K562 (cell line): Measurements from ENCODE around the gene ZBTB20. TPM values are rescaled to one million over a fixed set of nuclear protein-coding genes. Genes with fewer than 3 reads are reported as not detected.

Experiments used
- ATAC-seq: fragments of 200-7000 bp; cut with Tn5 transposase; 3 replicates; pipeline ENCODE4 v1.9.1; 2020; ENCODE audit warnings: moderate library complexity
- BruUV-seq: library from RNA; stranded (reverse); fragments of 400-500 nt; replicated peaks from 2 replicates; lab custom pipeline; 2021; lab: Mats Ljungman, UMichigan
- CTCF ChIA-PET: fragments of 300-600 bp; formaldehyde crosslinking; extraction: SDS; loops from one replicate; lab custom pipeline; 2021; ENCODE audit warnings: low intra/inter-chr PET ratio; lab: Yijun Ruan, JAX
- POLR2A ChIA-PET: fragments of 300-600, 350-650 bp; sonication (Branson Sonifier 250); formaldehyde crosslinking; extraction: SDS; loops from one replicate; lab custom pipeline; 2021; ENCODE audit warnings: antibody characterized with exemption, inconsistent platforms; lab: Yijun Ruan, JAX
- DNase-seq, 4 experiments: peaks; one replicate each; pipeline versions ENCODE4 v3.0.0 to v3.0.0-alpha.2; 2011 to 2018; ENCODE audit warnings: low spot score in 3 of 4, mixed read lengths in 3 of 4; ENCODE audit errors: extremely low read depth in 1 of 4
- FAIRE-seq: peaks from 2 replicates; lab custom pipeline; 2011; peaks lifted over from hg19 to GRCh38; lab: Jason Lieb, UNC
- H2AFZ ChIP-seq: 2 replicates; pipeline ENCODE4 v1.6.0; 2011; ENCODE audit warnings: low read depth, low read length, control low read depth, inconsistent platforms
- H3K27ac ChIP-seq: fragments of 200-600 bp; 3 replicates; pipeline ENCODE4 v1.8.0; 2011; ENCODE audit warnings: low read depth, mild to moderate bottlenecking, control low read depth, inconsistent platforms, low read length, moderate library complexity, mixed read lengths; ENCODE audit errors: extremely low read depth
- H3K27me3 ChIP-seq, 2 experiments: fragments of 300-600 bp in 1 of 2; 2 replicates in 1 of 2; 3 replicates in 1 of 2; pipeline versions ENCODE4 v1.6.0 to v1.8.0; 2011; ENCODE audit warnings: inconsistent platforms in 2 of 2, low read length in 2 of 2, mild to moderate bottlenecking in 1 of 2, mixed read lengths in 1 of 2, moderate library complexity in 1 of 2; ENCODE audit not compliant: control insufficient read depth in 2 of 2, insufficient read depth in 2 of 2
- H3K36me3 ChIP-seq: fragments of 300-600 bp; 3 replicates; pipeline ENCODE4 v1.8.0; 2011; ENCODE audit warnings: mild to moderate bottlenecking, low read length, inconsistent platforms; ENCODE audit not compliant: control insufficient read depth, insufficient read depth
- H3K4me1 ChIP-seq, 2 experiments: fragments of 200-600 bp in 1 of 2; replicated peaks in 1 of 2; 2 replicates in 1 of 2; 3 replicates in 1 of 2; pipeline versions ENCODE4 v1.5.1 to v1.8.0; 2011; ENCODE audit warnings: inconsistent platforms in 2 of 2, low read length in 2 of 2, mild to moderate bottlenecking in 1 of 2, mixed read lengths in 1 of 2, moderate library complexity in 1 of 2; ENCODE audit not compliant: control insufficient read depth in 2 of 2, insufficient read depth in 2 of 2
- H3K4me2 ChIP-seq: 2 replicates; pipeline ENCODE4 v1.6.1; 2011; ENCODE audit warnings: low read length, control low read depth, inconsistent platforms, mixed read lengths; ENCODE audit not compliant: insufficient read depth
- H3K4me3 ChIP-seq: fragments of 200-600 bp; sonication (generic), shearing (Covaris generic); 2 replicates; pipeline ENCODE4 v1.5.1; 2016; ENCODE audit warnings: control low read depth, inconsistent platforms
- H3K79me2 ChIP-seq: fragments of 200-600 bp; 3 replicates; pipeline ENCODE4 v1.8.0; 2011; ENCODE audit warnings: low read length, inconsistent platforms; ENCODE audit not compliant: control insufficient read depth, insufficient read depth
- H3K9ac ChIP-seq, 2 experiments: 2 replicates each; pipeline versions ENCODE4 v1.6.0 to v1.6.1; 2011; ENCODE audit warnings: low read depth in 2 of 2, low read length in 2 of 2, control low read depth in 1 of 2, inconsistent platforms in 1 of 2, mild to moderate bottlenecking in 1 of 2, mixed read lengths in 1 of 2; ENCODE audit not compliant: insufficient read depth in 1 of 2
- H3K9me1 ChIP-seq: one replicate; pipeline ENCODE4 v1.6.0; 2011; ENCODE audit warnings: inconsistent platforms, mild to moderate bottlenecking, low read length, moderate library complexity; ENCODE audit not compliant: control insufficient read depth, insufficient read depth
- H3K9me3 ChIP-seq: replicated peaks from 2 replicates; pipeline ENCODE4 v1.5.1; 2011; ENCODE audit warnings: low read depth, low read length, inconsistent platforms; ENCODE audit not compliant: control insufficient read depth, insufficient read depth
- H4K20me1 ChIP-seq: replicated peaks from 2 replicates; pipeline ENCODE4 v1.6.1; 2011; ENCODE audit warnings: low read length, inconsistent platforms, mixed read lengths; ENCODE audit not compliant: control insufficient read depth, insufficient read depth
- ELF4 ChIP-seq: fragments of 450-650 bp; formaldehyde crosslinking; IDR thresholded peaks from 2 replicates; pipeline ENCODE4 v1.4.0; 2022; ENCODE audit warnings: missing genetic modification characterization
- GATA2 ChIP-seq: sonication (generic); formaldehyde crosslinking; IDR thresholded peaks from 2 replicates; pipeline ENCODE4 v1.4.0; 2020; ENCODE audit warnings: mild to moderate bottlenecking, missing genetic modification reagents
- ILK ChIP-seq: fragments of 450-650 bp; IDR thresholded peaks from 2 replicates; pipeline ENCODE4 v1.6.1; 2016; ENCODE audit warnings: missing genetic modification characterization, low read depth, mild to moderate bottlenecking, missing compliant biosample characterization, moderate library complexity, borderline replicate concordance
- MCM2 ChIP-seq: fragments of 450-650 bp; IDR thresholded peaks from 2 replicates; pipeline ENCODE4 v1.6.1; 2017; ENCODE audit warnings: low read depth, mild to moderate bottlenecking
- NR2C1 ChIP-seq, 2 experiments: fragments of 450-650 bp; IDR thresholded peaks; 2 replicates each; pipeline ENCODE4 v1.6.1; 2017; ENCODE audit warnings: mild to moderate bottlenecking in 2 of 2, antibody characterized with exemption in 1 of 2, inconsistent platforms in 1 of 2, missing compliant biosample characterization in 1 of 2, missing genetic modification characterization in 1 of 2
- NR2C2 ChIP-seq, 2 experiments: fragments of 200-800 bp in 1 of 2; sonication (Bioruptor generic) in 1 of 2; sonication (generic) in 1 of 2; formaldehyde crosslinking in 1 of 2; IDR thresholded peaks; 2 replicates each; pipeline versions ENCODE4 v1.6.1 to v1.8.0; 2016 to 2022; ENCODE audit warnings: mild to moderate bottlenecking in 1 of 2, missing compliant biosample characterization in 1 of 2, missing genetic modification characterization in 1 of 2, missing genetic modification reagents in 1 of 2
- RAD21 ChIP-seq, 2 experiments: fragments of 250-450 bp in 1 of 2; fragments of 450-650 bp in 1 of 2; sonication (Bioruptor Pico) in 1 of 2; formaldehyde crosslinking in 1 of 2; IDR thresholded peaks in 1 of 2; conservative IDR thresholded peaks in 1 of 2; 2 replicates each; pipeline versions ENCODE4 v1.4.0 to v1.8.0; 2020 to 2022; ENCODE audit warnings: mild to moderate bottlenecking in 2 of 2, moderate library complexity in 1 of 2
- TBP ChIP-seq: optimal IDR thresholded peaks from 2 replicates; pipeline ENCODE3; 2011; ENCODE audit warnings: low read depth, low read length, improper control_type of control experiment
- TSC22D4 ChIP-seq: fragments of 450-650 bp; IDR thresholded peaks from 2 replicates; pipeline ENCODE4 v1.6.1; 2016; ENCODE audit warnings: missing genetic modification characterization, missing biosample characterization, control low read depth
- WGBS: fragments of 100-300 bp; shearing (Covaris generic); methylation state at CpG from one replicate; pipeline ENCODE4 v1.1.6; 2016; ENCODE audit warnings: low coverage, mixed read lengths; ENCODE audit not compliant: insufficient coverage; ENCODE audit errors: missing lambda C conversion rate; 5-methylcytosine and 5-hydroxymethylcytosine counted together
- in situ Hi-C: fragments of 300-500 bp; cut with MboI; formaldehyde crosslinking; loops from 4 replicates; pipeline ENCODE4 v1.15.0; 2018; ENCODE audit warnings: inconsistent platforms, mixed read lengths
- intact Hi-C: fragments of 100-400 bp; cut with micrococcal nuclease; formaldehyde crosslinking; loops from 2 replicates; pipeline ENCODE4 v1.14.2; 2022
- polyA plus RNA-seq, 8 experiments: library from polyadenylated mRNA; depleted of rRNA in 4 of 8; stranded (reverse) in 5 of 8; unstranded in 3 of 8; fragments of >200 nt; fragmentation: Nextera tagmentation in 2 of 8; fragmentation: Illumina TruSeq in 1 of 8; extraction: Ambion mirVana in 2 of 8; extraction: Trizol in 1 of 8; gene quantifications; 2 replicates each; pipeline versions ENCODE4 v1.2.1 to v1.2.3, GENCODE V29; 2011 to 2014; ENCODE audit warnings: inconsistent platforms in 1 of 8, missing spikeins in 1 of 8
- total RNA-seq, 7 experiments: library from RNA; depleted of rRNA in 6 of 7; stranded (reverse); fragments of >200 nt in 6 of 7; fragmentation: Illumina TruSeq in 2 of 7; extraction: Trizol in 2 of 7; gene quantifications; 2 replicates each; pipeline versions ENCODE4 v1.2.1 to v1.2.3, GENCODE V29; 2011 to 2021; ENCODE audit warnings: low replicate concordance in 1 of 7
- TF ChIP-seq, protein P1 (sequence below): fragments of 200-800 bp; sonication (Bioruptor generic); IDR thresholded peaks from 2 replicates; pipeline ENCODE4 v1.6.1; 2017; ENCODE audit warnings: missing genetic modification characterization, missing compliant biosample characterization
- TF ChIP-seq, protein P2 (sequence below), 2 experiments: IDR thresholded peaks in 1 of 2; conservative IDR thresholded peaks in 1 of 2; 2 replicates each; pipeline ENCODE4 v1.6.1; 2016; ENCODE audit warnings: low read depth in 2 of 2, mild to moderate bottlenecking in 1 of 2, missing compliant biosample characterization in 1 of 2, missing genetic modification characterization in 1 of 2, moderate library complexity in 1 of 2
- TF ChIP-seq, protein P3 (sequence below), 3 experiments: IDR thresholded peaks in 2 of 3; conservative IDR thresholded peaks in 1 of 3; 2 replicates each; pipeline ENCODE4 v1.5.1; 2011 to 2012; ENCODE audit warnings: low read length in 3 of 3, mild to moderate bottlenecking in 3 of 3, control low read depth in 2 of 3, improper control_type of control experiment in 1 of 3, inconsistent platforms in 1 of 3, low read depth in 1 of 3, mixed read lengths in 1 of 3, moderate library complexity in 1 of 3; ENCODE audit not compliant: insufficient read depth in 2 of 3

Gene ZBTB20
- total and polyA plus RNA-seq, 9 of the 15 experiments (the other 6 are each of a cell fraction or from before 2014, with no cell fraction given): 0.17 to 1.7 (median 0.45) TPM

DNA sequence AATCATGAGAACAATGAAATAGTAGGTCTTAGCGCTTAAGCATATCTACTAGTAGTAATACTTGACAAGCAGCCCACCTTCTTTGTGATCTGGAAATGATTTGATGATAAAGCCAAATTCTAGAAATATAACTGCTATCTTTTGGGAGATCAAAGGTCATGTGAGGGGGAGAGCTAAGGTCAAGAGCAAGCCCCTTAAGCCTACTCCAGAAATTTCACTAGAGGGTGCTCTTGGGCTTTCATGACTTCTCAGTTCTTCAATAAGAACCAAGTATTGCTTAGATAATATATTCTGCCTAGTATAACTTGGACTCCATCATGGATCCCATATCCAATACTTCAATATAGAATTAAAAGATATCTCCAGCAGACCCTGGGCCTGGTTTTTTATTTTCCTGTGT is 319.6 kb downstream of the ZBTB20 start:
- BruUV-seq: no TSS peak
- H3K36me3 ChIP-seq: no peaks in the 10 kb centered on the region
- no peaks in the 10 kb centered on the region for H3K27me3 ChIP-seq
- no peaks in the 10 kb centered on the region for H3K4me1 ChIP-seq
- no peaks in the 10 kb centered on the region for H3K9me1 ChIP-seq
- intact Hi-C loops (loop anchor here (5.0 to 10.0 kb wide), 4 partner anchors 257 to 990 kb away; no protein-coding TSS in a partner anchor), in situ Hi-C loops (no loop called here)
- FAIRE-seq (no peak), ATAC-seq (peak; percentile 70; the same call in 1 of the 3 replicates), DNase-seq (peak; percentile 11 to 31 (median 28))
- no peak overlapping the region for H2AFZ ChIP-seq
- H3K4me2 ChIP-seq: no peak overlapping the region
- 25% methylated on average over 1 of the region's 1 CpG for WGBS
- no peak overlapping the region for H3K4me3 ChIP-seq
- no peaks in the 10 kb centered on the region for H4K20me1 ChIP-seq
- no peak overlapping the region for H3K9ac ChIP-seq
- H3K27ac ChIP-seq: no peak overlapping the region
- H3K79me2 ChIP-seq: no peaks in the 10 kb centered on the region
- ChIA-PET CTCF (interaction anchor here (0.8 to 1.7 kb wide), 2 partner anchors 265 to 866 kb away, joined by 4 to 7 read pairs; no protein-coding TSS in a partner anchor), POLR2A (no interaction called here)
- no peaks in the 10 kb centered on the region for H3K9me3 ChIP-seq
- no peak for TF ChIP-seq TBP
- TF ChIP-seq ILK (tag): no peak
- TF ChIP-seq NR2C2 (CRISPR knock-in tag; IDR thresholded peaks at IDR 0.05): no peak
- TF ChIP-seq NR2C2 (tag; IDR thresholded peaks at IDR 0.05): peak; percentile 67
- TF ChIP-seq, protein P1, sequence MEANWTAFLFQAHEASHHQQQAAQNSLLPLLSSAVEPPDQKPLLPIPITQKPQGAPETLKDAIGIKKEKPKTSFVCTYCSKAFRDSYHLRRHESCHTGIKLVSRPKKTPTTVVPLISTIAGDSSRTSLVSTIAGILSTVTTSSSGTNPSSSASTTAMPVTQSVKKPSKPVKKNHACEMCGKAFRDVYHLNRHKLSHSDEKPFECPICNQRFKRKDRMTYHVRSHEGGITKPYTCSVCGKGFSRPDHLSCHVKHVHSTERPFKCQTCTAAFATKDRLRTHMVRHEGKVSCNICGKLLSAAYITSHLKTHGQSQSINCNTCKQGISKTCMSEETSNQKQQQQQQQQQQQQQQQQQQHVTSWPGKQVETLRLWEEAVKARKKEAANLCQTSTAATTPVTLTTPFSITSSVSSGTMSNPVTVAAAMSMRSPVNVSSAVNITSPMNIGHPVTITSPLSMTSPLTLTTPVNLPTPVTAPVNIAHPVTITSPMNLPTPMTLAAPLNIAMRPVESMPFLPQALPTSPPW: peak; percentile 67
- peak; percentile 55 for TF ChIP-seq GATA2 (CRISPR knock-in tag)
- TF ChIP-seq, protein P2, sequence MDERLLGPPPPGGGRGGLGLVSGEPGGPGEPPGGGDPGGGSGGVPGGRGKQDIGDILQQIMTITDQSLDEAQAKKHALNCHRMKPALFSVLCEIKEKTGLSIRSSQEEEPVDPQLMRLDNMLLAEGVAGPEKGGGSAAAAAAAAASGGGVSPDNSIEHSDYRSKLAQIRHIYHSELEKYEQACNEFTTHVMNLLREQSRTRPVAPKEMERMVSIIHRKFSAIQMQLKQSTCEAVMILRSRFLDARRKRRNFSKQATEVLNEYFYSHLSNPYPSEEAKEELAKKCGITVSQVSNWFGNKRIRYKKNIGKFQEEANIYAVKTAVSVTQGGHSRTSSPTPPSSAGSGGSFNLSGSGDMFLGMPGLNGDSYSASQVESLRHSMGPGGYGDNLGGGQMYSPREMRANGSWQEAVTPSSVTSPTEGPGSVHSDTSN (CRISPR knock-in tag; IDR thresholded peaks at IDR 0.05; ENCODE audit: low read depth): no peak
- TF ChIP-seq, protein P2 (tag; conservative IDR thresholded peaks at IDR 0.05; ENCODE audit: low read depth): no peak
- TF ChIP-seq ELF4 (CRISPR knock-in tag): no peak
- TF ChIP-seq, protein P3, sequence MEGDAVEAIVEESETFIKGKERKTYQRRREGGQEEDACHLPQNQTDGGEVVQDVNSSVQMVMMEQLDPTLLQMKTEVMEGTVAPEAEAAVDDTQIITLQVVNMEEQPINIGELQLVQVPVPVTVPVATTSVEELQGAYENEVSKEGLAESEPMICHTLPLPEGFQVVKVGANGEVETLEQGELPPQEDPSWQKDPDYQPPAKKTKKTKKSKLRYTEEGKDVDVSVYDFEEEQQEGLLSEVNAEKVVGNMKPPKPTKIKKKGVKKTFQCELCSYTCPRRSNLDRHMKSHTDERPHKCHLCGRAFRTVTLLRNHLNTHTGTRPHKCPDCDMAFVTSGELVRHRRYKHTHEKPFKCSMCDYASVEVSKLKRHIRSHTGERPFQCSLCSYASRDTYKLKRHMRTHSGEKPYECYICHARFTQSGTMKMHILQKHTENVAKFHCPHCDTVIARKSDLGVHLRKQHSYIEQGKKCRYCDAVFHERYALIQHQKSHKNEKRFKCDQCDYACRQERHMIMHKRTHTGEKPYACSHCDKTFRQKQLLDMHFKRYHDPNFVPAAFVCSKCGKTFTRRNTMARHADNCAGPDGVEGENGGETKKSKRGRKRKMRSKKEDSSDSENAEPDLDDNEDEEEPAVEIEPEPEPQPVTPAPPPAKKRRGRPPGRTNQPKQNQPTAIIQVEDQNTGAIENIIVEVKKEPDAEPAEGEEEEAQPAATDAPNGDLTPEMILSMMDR (IDR thresholded peaks at IDR 0.05 in 2 of 3, conservative IDR thresholded peaks at IDR 0.05 in 1 of 3; ENCODE audit: insufficient read depth in 2 of 3, low read depth in 1 of 3, low read length in 3 of 3): peak; percentile 20 to 53 (median 39); a peak in 3 of 6 replicates
- TF ChIP-seq RAD21 (CRISPR knock-in tag; conservative IDR thresholded peaks at IDR 0.05 in 1 of 2, IDR thresholded peaks at IDR 0.05 in 1 of 2): peak; percentile 77 to 79
- 0 out of 2 replicates have a peak, but pooled peaks have one; percentile 14 for TF ChIP-seq NR2C1 (IDR thresholded peaks at IDR 0.05)
- peak; percentile 54; the same call in 1 of the 2 replicates for TF ChIP-seq NR2C1 (tag; IDR thresholded peaks at IDR 0.05)
- TF ChIP-seq MCM2: no peak
- TF ChIP-seq TSC22D4: no peak
